GM12891 (cell line): Measurements from ENCODE around the gene JAZF1.

Experiments used
- DNase-seq: peaks from one replicate; pipeline ENCODE4 v3.0.0; 2011; ENCODE audit warnings: low spot score; ENCODE audit not compliant: insufficient read length
- FAIRE-seq: peaks from 2 replicates; lab custom pipeline; 2011; peaks lifted over from hg19 to GRCh38; lab: Jason Lieb, UNC
- PAX5 ChIP-seq: IDR thresholded peaks from 2 replicates; pipeline ENCODE4 v1.6.1; 2011; ENCODE audit warnings: low read length, moderate library complexity, mild to moderate bottlenecking; ENCODE audit not compliant: insufficient read depth, severe bottlenecking
- POLR2A ChIP-seq: IDR thresholded peaks from 2 replicates; pipeline ENCODE4 v1.6.1; 2011; ENCODE audit warnings: low read depth, low read length, control low read depth
- POLR2AphosphoS5 ChIP-seq: IDR thresholded peaks from 2 replicates; pipeline ENCODE4 v1.6.1; 2011; ENCODE audit warnings: low read depth, low read length, control low read depth
- POU2F2 ChIP-seq: IDR thresholded peaks from 2 replicates; pipeline ENCODE4 v1.6.1; 2011; ENCODE audit warnings: low read depth, mild to moderate bottlenecking, control low read depth, low read length, moderate library complexity
- SPI1 ChIP-seq: IDR thresholded peaks from 2 replicates; pipeline ENCODE4 v1.6.1; 2011; ENCODE audit warnings: low read depth, low read length, control low read depth
- TAF1 ChIP-seq: IDR thresholded peaks from 2 replicates; pipeline ENCODE4 v1.6.1; 2011; ENCODE audit warnings: low read depth, low read length, control low read depth

JAZF1 gene

GRCh38 chr7:27908534-27909165 is 271.9 kb downstream of the JAZF1 start:
- FAIRE-seq: no peak
- no peak for DNase-seq
- no peak for TF ChIP-seq POLR2A
- TF ChIP-seq POLR2AphosphoS5: no peak
- no peak for TF ChIP-seq SPI1
- TF ChIP-seq TAF1: no peak
- no peak for TF ChIP-seq POU2F2
- TF ChIP-seq PAX5: no peak

- TF ChIP-seq PAX5 (no peak), POLR2A (no peak), POU2F2 (no peak), TAF1 (no peak), SPI1 (no peak), POLR2AphosphoS5 (no peak)
- DNase-seq (no peak), FAIRE-seq (no peak)
Measured at GRCh38 chr7:27906385-27907091, 274.1 kb downstream of the JAZF1 start.

- FAIRE-seq (no peak), DNase-seq (no peak)
- TF ChIP-seq SPI1: no peak
Measured at GRCh38 chr7:27905951-27906350, 274.6 kb downstream of the JAZF1 start.

GRCh38 chr7:27901028-27901760 is 279.4 kb downstream of the JAZF1 start:
- peak; percentile 33 for DNase-seq
- peak; percentile 41 for FAIRE-seq
- TF ChIP-seq POLR2AphosphoS5: no peak
- peak; percentile 42; the same call in 1 of the 2 replicates for TF ChIP-seq SPI1

GRCh38 chr7:27900006-27900405 is 280.6 kb downstream of the JAZF1 start:
- no peak for FAIRE-seq
- DNase-seq: no peak
- TF ChIP-seq POLR2AphosphoS5: no peak
- no peak for TF ChIP-seq TAF1
- TF ChIP-seq SPI1: no peak
- TF ChIP-seq POU2F2: no peak
- TF ChIP-seq PAX5: no peak
- no peak for TF ChIP-seq POLR2A

- no peak for TF ChIP-seq TAF1
- TF ChIP-seq POLR2A: no peak
- no peak for TF ChIP-seq PAX5
- TF ChIP-seq POLR2AphosphoS5: no peak
- no peak for TF ChIP-seq POU2F2
- no peak for TF ChIP-seq SPI1
- no peak for FAIRE-seq
- no peak for DNase-seq
Measured at GRCh38 chr7:27899601-27900000, 281.0 kb downstream of the JAZF1 start.

GRCh38 chr7:27897441-27897847 is 283.2 kb downstream of the JAZF1 start:
- TF ChIP-seq POLR2A (no peak), PAX5 (no peak), POU2F2 (no peak), POLR2AphosphoS5 (no peak), SPI1 (no peak), TAF1 (no peak)
- FAIRE-seq: no peak

GRCh38 chr7:27897001-27897400 is 283.6 kb downstream of the JAZF1 start:
- DNase-seq (no peak), FAIRE-seq (no peak)
- TF ChIP-seq POU2F2 (no peak), POLR2A (no peak), TAF1 (no peak), SPI1 (no peak), POLR2AphosphoS5 (no peak), PAX5 (no peak)

More at GRCh38 chr7:27897441-27897847, 283.2 kb downstream of the JAZF1 start:
- DNase-seq: no peak

- TF ChIP-seq SPI1: no peak
- TF ChIP-seq POLR2A: no peak
- TF ChIP-seq POLR2AphosphoS5: no peak
- TF ChIP-seq POU2F2: no peak
- no peak for TF ChIP-seq TAF1
- TF ChIP-seq PAX5: no peak
- DNase-seq (no peak), FAIRE-seq (no peak)
Measured at GRCh38 chr7:27895551-27895950, 285.0 kb downstream of the JAZF1 start.
